Activated CD8-positive, alpha-beta memory T cell treated with anti-CD3 and anti-CD28 coated beads, Interleukin-2, amount 10 ng/mL, durations not matched to agents 7 days and 5 days (primary cell): ENCODE results near the gene CD300LF. TPM values are rescaled to one million over a fixed set of nuclear protein-coding genes. Genes with fewer than 3 reads are reported as not detected.
A peak's percentile ranks its signal among the peaks of the same experiment; 100 is the strongest.

Source experiments
- ATAC-seq: fragments of 150-1000 bp; cut with Tn5 transposase; one replicate; pipeline ENCODE4 v1.10.0; 2021; ENCODE audit warnings: moderate library complexity
- CTCF ChIA-PET: fragments of 350-600 bp; sonication (Branson Sonifier 250); formaldehyde crosslinking; loops from one replicate; lab custom pipeline; 2021; ENCODE audit warnings: antibody characterized with exemption; lab: Charles Lee
- DNase-seq: peaks from one replicate; pipeline ENCODE4 v3.0.0-alpha.2; 2020
- H3K27ac Mint-ChIP-seq: one replicate; pipeline ENCODE4 v1.8.0; 2021; ENCODE audit warnings: mild to moderate bottlenecking, mixed read lengths
- H3K27me3 Mint-ChIP-seq: one replicate; pipeline ENCODE4 v1.8.0; 2021; ENCODE audit warnings: mixed read lengths
- H3K36me3 Mint-ChIP-seq: one replicate; pipeline ENCODE4 v1.8.0; 2021; ENCODE audit warnings: mild to moderate bottlenecking, mixed read lengths
- H3K4me1 Mint-ChIP-seq: one replicate; pipeline ENCODE4 v1.8.0; 2021; ENCODE audit warnings: mixed read lengths
- H3K4me3 Mint-ChIP-seq: one replicate; pipeline ENCODE4 v1.8.0; 2021; ENCODE audit warnings: mild to moderate bottlenecking, moderate library complexity, mixed read lengths
- H3K9me3 Mint-ChIP-seq: one replicate; pipeline ENCODE4 v1.8.0; 2022; ENCODE audit warnings: low read depth, mixed read lengths
- total RNA-seq, 2 experiments: library from RNA; stranded (reverse); gene quantifications; one replicate each; pipeline ENCODE4 v1.2.3, GENCODE V29; 2021

CD300LF gene
- total RNA-seq, 2 experiments from 2014 or later: not detected

DNA sequence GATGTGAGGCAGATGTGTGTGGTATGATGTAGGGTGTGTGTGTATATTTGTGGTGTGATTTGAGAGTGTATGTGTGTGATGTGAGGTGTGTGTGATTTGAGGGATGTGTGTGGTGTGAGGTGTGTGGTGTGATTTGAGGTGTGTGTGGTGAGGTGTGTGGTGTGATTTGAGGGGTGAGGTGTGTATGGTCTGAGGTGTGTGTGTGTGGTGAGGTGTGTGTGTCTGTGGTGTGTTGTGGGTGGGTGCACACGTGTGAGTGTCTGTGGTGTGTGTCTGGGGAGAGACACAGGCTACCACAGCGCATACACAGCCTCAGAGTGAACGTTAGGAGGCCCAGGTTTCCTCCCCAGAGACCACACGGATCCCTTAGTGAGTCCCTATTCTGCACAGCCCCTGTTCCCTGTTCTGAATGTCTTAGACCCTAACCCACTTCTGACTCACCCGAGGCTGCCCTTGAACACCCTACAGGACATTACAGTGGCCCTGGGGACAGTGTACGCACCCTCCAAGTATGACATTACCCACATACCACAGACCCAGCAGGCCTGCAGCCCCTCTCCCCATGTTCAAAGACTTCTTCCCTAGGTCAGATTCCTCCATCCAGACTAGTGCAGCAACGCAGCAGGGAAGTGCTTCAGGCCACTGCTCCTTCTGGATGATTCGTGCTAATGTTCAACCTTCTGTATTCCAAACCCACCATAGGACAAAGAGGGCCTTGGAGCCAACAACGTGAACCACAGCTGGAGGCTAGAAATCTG is 20.8 kb upstream of the CD300LF start:
- no peak for ATAC-seq
- no peak overlapping the region for H3K4me3 Mint-ChIP-seq
- CTCF ChIA-PET: interaction anchor here (0.6 to 1.5 kb wide), 2 partner anchors 12 to 14 kb away, joined by 3 read pairs; no protein-coding TSS in a partner anchor
- no peak for DNase-seq
- peaks cover 34% of the 10 kb centered on the region for H3K4me1 Mint-ChIP-seq
- H3K36me3 Mint-ChIP-seq: no peaks in the 10 kb centered on the region
- H3K9me3 Mint-ChIP-seq: no peaks in the 10 kb centered on the region
- no peak overlapping the region for H3K27ac Mint-ChIP-seq
- H3K27me3 Mint-ChIP-seq: peaks cover 17% of the 10 kb centered on the region

DNA sequence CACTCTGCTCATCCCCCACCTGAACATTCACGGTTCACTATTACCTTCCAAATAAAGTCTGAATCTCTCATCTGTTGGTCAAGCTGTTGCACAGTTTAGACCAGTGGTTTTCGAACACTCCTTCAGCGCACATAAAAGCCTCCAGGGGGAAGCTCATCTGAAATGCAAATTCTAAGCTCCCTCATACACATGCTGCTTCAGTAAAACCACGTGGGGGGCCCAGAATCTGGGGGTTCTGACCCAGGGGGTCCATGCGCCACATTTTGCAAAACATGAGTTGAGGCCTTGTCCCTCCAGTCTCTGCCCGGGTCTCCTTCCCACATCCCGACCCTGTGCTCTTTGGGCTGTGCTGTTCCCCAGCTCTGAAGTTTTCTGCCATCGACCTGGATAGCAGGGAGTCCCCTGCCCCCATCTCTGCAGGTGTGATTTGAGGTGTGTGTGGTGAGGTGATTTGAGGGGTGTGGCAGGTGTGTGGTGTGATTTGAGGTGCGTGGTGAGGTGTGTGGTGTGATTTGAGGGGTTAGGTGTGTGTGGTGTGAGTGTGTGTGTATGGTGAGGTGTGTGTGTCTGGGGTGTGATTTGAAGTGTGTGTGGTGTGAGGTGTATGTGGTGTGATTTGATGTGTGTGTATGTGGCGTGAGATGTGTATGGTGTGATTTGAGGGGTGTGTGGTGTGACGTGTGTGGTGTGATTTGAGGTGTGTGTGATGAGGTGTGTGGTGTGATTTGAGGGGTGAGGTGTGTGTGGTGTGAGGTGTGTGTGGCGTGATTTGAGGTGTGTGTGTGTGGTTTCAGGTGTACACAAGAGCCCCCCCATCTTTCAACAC is 19.5 kb upstream of the CD300LF start:
- ATAC-seq: no peak
- no peak overlapping the region for H3K27ac Mint-ChIP-seq

DNA sequence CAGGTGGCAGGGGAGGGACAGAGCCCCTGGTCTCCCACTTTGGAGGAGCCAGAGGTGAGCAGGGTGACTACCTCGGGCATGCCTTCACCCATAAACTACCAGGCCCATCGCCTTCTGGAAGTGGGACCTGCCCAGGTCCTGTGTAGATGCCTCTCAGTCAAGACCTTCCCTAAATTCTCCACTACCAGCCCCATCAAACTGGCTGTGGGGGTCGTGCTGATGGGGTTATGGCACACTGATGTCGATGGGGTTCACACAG is 18.6 kb upstream of the CD300LF start:
- no peak overlapping the region for H3K27ac Mint-ChIP-seq
- H3K4me3 Mint-ChIP-seq: no peak overlapping the region
- peaks cover 21% of the 10 kb centered on the region for H3K4me1 Mint-ChIP-seq
- DNase-seq (no peak), ATAC-seq (peak; percentile 1)
- CTCF ChIA-PET: interaction anchor here (1.0 to 2.0 kb wide), 2 partner anchors 60 to 73 kb away, joined by 3 to 8 read pairs; no protein-coding TSS in a partner anchor
- no peaks in the 10 kb centered on the region for H3K9me3 Mint-ChIP-seq
- no peaks in the 10 kb centered on the region for H3K36me3 Mint-ChIP-seq
- H3K27me3 Mint-ChIP-seq: peaks cover 14% of the 10 kb centered on the region

More for the DNA sequence above, 19.5 kb upstream of the CD300LF start:
- Mint-ChIP-seq H3K4me1 (peaks cover 24% of the 10 kb centered on the region), H3K36me3 (no peaks in the 10 kb centered on the region), H3K27me3 (peaks cover 17% of the 10 kb centered on the region), H3K4me3 (no peak overlapping the region), H3K9me3 (no peaks in the 10 kb centered on the region)
- CTCF ChIA-PET: interaction anchor here (1.6 kb wide), 1 partner anchor 75 kb away, joined by 7 read pairs; no protein-coding TSS in a partner anchor
- no peak for DNase-seq

DNA sequence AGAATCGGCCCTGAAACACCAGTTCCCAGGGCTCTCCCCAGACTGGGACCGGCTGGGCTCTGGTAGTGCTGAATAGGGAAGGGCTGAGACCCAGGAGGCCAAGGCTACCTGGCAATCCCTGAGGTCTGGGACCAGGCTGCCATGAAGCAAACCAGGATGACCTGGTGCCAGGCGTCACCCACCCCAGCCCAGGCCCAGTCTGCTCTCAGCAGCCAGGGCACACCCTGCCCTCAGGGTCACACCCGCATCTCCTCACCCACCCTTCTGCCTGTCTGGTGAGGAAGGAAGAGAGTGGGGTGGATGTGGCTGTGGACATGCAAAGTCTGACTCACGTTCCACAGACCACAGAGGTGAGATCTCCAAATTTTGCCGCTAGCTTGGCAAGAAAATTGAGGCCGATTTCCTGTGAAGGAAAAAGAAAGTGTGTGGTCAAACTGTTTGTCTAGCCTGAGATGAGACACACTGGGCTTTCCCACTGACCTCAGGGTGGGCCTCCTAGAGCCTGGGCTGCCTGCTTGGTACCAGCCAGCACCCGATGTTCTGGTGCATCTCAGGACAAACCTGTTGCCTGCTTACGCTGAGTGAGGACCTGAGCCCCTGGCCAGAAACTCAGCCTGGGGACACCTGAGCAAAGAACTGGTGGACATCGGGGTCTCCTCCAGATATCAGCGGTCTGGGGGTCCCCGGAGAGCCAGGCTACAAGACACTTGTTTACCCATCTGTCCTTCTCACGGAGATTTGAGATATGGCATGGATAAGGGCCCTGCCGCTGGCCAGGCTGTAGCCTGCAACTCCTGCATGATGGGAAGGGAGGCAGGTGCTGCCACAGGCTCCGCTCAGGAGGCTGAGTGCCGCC is 18.0 kb upstream of the CD300LF start:
- ATAC-seq (peak; percentile 78), DNase-seq (peak; percentile 89)
- Mint-ChIP-seq H3K36me3 (no peaks in the 10 kb centered on the region), H3K27ac (peak overlapping the region; percentile 58), H3K4me3 (peak overlapping the region; percentile 18), H3K4me1 (peaks cover 19% of the 10 kb centered on the region), H3K27me3 (peaks cover 10% of the 10 kb centered on the region), H3K9me3 (no peaks in the 10 kb centered on the region)
- CTCF ChIA-PET: interaction anchor here (0.9 to 2.0 kb wide), 4 partner anchors 15 to 73 kb away, joined by 3 to 8 read pairs (median 3); no protein-coding TSS in a partner anchor

DNA sequence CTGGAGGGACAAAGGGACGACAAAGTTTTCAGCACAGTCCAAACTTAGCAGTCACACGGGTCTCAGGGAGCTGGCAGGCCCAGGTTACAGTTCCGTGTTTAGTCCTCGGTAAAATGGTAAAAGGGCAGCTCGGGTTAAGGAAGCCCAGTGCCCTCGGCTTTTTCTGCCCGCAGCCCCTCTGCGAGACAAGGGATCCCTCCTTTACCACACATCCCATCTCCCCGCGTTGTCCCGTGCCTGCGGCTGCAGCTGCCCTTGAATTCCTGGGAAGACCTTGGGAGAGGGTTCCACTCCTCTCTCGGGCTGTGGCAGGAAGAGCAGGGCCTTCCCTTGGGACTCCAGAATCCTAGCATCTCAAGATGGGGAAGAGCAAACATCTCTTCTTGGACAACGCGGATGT is 17.1 kb upstream of the CD300LF start:
- H3K9me3 Mint-ChIP-seq: no peaks in the 10 kb centered on the region
- no peaks in the 10 kb centered on the region for H3K36me3 Mint-ChIP-seq
- CTCF ChIA-PET: interaction anchor here (0.6 to 2.0 kb wide), 4 partner anchors 8 to 72 kb away, joined by 3 to 8 read pairs (median 4); no protein-coding TSS in a partner anchor
- no peak for DNase-seq
- no peak overlapping the region for H3K4me3 Mint-ChIP-seq
- H3K27ac Mint-ChIP-seq: no peak overlapping the region
- peaks cover 19% of the 10 kb centered on the region for H3K4me1 Mint-ChIP-seq
- peaks cover 9% of the 10 kb centered on the region for H3K27me3 Mint-ChIP-seq
- no peak for ATAC-seq

DNA sequence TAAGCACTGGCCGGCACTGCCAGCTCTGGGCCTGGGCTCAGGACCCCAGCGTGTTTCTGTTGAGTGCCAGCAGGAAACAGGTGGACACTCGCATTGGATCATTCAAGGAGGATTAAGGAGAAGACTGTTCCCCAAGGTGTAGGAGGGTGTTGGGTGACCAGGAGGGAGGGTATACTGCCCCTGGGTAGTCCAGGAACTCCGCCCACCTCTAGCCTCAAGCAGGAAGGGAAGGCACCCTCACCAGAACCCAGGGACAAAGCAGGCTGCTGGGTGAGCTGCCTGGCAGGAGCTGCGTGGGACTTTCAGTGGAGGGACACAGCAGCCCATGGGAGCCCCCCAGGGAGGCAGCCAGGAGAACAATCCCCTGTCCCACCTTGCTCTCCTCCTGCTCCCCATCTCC is 16.6 kb upstream of the CD300LF start:
- CTCF ChIA-PET: interaction anchor here (0.6 to 2.0 kb wide), 4 partner anchors 9 to 72 kb away, joined by 3 to 8 read pairs (median 4); no protein-coding TSS in a partner anchor
- no peak for ATAC-seq
- no peaks in the 10 kb centered on the region for H3K36me3 Mint-ChIP-seq
- H3K4me3 Mint-ChIP-seq: no peak overlapping the region
- H3K4me1 Mint-ChIP-seq: peaks cover 21% of the 10 kb centered on the region
- no peak for DNase-seq
- H3K27me3 Mint-ChIP-seq: peaks cover 7% of the 10 kb centered on the region
- H3K9me3 Mint-ChIP-seq: no peaks in the 10 kb centered on the region
- H3K27ac Mint-ChIP-seq: no peak overlapping the region

DNA sequence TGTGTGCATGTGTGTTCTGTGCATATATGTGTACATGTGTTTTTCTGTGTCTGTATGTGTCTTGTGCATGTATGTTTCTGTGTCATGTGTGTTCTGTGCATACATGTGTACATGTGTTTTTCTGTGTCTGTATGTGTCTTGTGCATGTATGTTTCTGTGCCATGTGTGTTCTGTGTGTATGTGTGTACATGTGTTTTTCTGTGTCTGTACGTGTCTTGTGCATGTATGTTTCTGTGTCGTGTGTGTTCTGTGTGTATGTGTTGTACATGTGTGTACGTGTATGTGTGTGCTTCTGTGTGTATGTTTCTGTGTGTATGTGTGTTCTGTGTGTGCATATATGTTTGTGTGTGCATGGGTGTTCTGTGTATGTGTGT is 16.0 kb upstream of the CD300LF start:
- Mint-ChIP-seq H3K4me3 (no peak overlapping the region), H3K9me3 (no peaks in the 10 kb centered on the region), H3K36me3 (no peaks in the 10 kb centered on the region), H3K27me3 (peaks cover 14% of the 10 kb centered on the region), H3K27ac (no peak overlapping the region), H3K4me1 (peaks cover 27% of the 10 kb centered on the region)
- ATAC-seq (no peak), DNase-seq (no peak)
- CTCF ChIA-PET: no interaction called here

DNA sequence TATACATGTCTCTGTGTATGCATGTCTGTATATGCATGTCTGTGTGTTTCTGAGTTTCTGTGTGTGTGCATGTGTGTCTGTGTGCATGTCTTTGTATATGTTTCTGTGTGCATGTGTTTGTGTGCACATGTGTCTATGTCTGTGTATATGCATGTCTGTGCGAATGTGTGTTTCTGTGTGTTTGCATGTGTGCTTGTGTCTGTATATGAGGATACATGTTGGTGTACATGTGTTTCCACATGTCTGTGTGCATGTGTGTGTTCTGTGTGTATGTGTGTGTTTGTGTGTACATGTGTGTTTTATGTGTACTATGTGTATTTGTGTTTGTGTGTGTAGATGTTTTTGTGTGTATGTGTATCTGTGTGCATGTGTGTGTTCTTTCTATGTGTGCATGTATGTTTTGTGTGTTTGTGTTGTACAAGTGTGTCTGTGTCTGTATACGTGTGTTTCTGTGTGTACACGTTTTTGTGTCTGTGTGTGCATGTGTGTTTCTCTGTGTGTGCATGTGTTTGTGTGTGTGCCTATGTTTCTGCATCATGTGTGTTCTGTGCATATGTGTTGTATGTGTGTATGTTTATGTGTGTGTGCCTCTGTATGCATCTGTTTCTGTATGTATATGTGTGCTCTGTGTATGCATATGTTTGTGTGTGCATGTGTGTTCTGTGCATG is 15.4 kb upstream of the CD300LF start:
- H3K36me3 Mint-ChIP-seq: no peaks in the 10 kb centered on the region
- CTCF ChIA-PET: no interaction called here
- ATAC-seq (no peak), DNase-seq (no peak)
- H3K27ac Mint-ChIP-seq: no peak overlapping the region
- peaks cover 14% of the 10 kb centered on the region for H3K27me3 Mint-ChIP-seq
- peaks cover 29% of the 10 kb centered on the region for H3K4me1 Mint-ChIP-seq
- H3K4me3 Mint-ChIP-seq: no peak overlapping the region
- H3K9me3 Mint-ChIP-seq: no peaks in the 10 kb centered on the region

DNA sequence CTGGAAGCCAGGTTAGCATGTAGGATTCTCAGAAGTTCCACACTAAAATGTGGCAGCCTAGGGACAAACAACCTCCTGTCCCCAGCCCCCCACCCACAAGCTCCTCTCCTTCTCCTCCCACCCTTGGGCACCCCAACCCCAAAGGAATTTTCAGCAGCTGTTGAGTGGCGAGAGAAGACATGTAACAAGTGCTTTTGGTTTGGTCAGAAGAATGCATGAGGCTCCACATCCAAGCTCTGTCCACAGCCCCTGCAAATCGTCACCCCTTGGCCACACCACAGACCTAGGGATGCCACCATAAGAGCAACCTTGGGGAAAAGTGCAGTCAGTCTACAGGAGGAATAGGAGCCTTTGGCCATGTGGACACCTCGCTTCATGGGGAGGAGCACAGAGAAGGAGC is 12.4 kb upstream of the CD300LF start:
- Mint-ChIP-seq H3K4me3 (no peak overlapping the region), H3K27ac (no peak overlapping the region), H3K27me3 (peaks cover 35% of the 10 kb centered on the region), H3K36me3 (no peaks in the 10 kb centered on the region), H3K9me3 (no peaks in the 10 kb centered on the region), H3K4me1 (peaks cover 16% of the 10 kb centered on the region)
- CTCF ChIA-PET: interaction anchor here (0.5 to 5.3 kb wide), 6 partner anchors 12 to 404 kb away, joined by 3 to 32 read pairs (median 6); partner anchors contain the start of genes CD300LF and RAB37
- no peak for ATAC-seq
- DNase-seq: no peak

DNA sequence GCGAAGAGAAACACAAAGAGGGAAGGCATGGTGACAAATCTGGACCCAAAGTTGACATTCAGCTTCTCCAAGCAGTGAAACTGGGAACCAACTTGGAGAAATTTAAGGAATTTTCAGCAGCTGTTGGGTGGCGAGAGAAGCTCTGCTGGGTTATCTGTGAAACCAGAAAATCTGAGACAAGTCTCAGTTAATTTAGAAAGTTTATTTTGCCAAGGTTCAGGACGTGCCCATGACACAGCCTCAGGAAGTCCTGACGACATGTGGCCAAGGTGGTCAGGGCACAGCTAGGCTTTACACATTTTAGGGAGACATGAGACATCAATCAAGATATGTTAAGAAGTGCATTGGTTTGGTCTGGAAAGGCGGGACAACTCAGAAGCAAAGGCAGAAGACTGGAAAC is 11.2 kb upstream of the CD300LF start:
- Mint-ChIP-seq H3K27ac (no peak overlapping the region), H3K9me3 (no peaks in the 10 kb centered on the region), H3K36me3 (no peaks in the 10 kb centered on the region), H3K4me3 (no peak overlapping the region), H3K27me3 (peaks cover 39% of the 10 kb centered on the region), H3K4me1 (peaks cover 13% of the 10 kb centered on the region)
- CTCF ChIA-PET: interaction anchor here (1.1 to 5.3 kb wide), 2 partner anchors 13 to 66 kb away, joined by 4 to 32 read pairs; partner anchors contain the start of gene RAB37
- ATAC-seq: no peak
- no peak for DNase-seq

DNA sequence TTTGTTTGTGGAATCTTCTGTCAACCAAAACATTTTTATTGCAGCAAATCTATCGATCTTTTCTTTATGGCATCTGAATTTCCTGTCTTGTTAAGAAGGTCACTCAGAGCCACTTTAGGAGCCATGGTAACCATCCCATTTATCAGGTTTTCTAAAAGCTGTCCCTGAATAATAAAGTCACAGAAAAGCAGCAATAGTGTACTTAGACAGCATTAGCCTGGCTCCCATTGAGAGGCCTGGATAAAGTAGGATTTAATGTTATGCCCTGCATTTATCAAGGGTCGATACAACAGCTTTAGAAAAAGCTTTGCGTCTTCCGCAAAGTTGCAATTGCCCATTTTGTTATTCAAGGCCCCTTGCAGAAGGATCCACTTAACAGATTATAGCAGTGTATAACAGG is 10.1 kb upstream of the CD300LF start:
- DNase-seq (no peak), ATAC-seq (no peak)
- Mint-ChIP-seq H3K27me3 (peaks cover 45% of the 10 kb centered on the region), H3K9me3 (no peaks in the 10 kb centered on the region), H3K27ac (no peak overlapping the region), H3K4me3 (no peak overlapping the region), H3K4me1 (peaks cover 13% of the 10 kb centered on the region), H3K36me3 (no peaks in the 10 kb centered on the region)
- CTCF ChIA-PET: interaction anchor here (5.3 kb wide), 1 partner anchor 14 kb away, joined by 32 read pairs; the partner anchor contains the start of gene RAB37

DNA sequence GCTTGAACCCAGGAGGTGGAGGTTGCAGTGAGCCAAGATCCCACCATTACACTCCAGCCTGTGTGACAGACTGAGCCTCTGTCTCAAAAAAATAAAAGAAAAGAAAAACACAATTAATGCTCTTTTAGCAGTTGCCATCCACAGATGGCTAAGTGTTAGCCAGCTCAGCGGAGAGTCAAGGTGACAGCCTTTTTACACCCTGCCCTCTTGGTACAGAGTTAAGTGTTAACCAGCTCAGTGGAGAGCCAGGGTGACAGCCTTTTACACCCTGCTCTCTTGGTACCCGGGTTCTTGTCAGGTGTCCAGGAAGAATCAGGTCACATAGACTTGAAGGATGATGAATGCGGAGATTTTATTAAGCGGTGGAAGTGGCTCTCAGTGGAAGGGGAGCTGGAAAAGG is 7.8 kb upstream of the CD300LF start:
- no peak overlapping the region for H3K27ac Mint-ChIP-seq
- H3K27me3 Mint-ChIP-seq: peaks cover 54% of the 10 kb centered on the region
- ATAC-seq (no peak), DNase-seq (no peak)
- CTCF ChIA-PET: interaction anchor here (1.9 kb wide), 1 partner anchor 16 kb away, joined by 7 read pairs; the partner anchor contains the start of gene RAB37
- no peaks in the 10 kb centered on the region for H3K36me3 Mint-ChIP-seq
- no peaks in the 10 kb centered on the region for H3K9me3 Mint-ChIP-seq
- peaks cover 13% of the 10 kb centered on the region for H3K4me1 Mint-ChIP-seq
- no peak overlapping the region for H3K4me3 Mint-ChIP-seq
